ENCODE data around the gene C1QBP.
A peak's percentile ranks its signal among the peaks of the same experiment; 100 is the strongest.
"Not testable (repeated sequence)": the region's sequence is repeated elsewhere in the genome, so short reads cannot be mapped to it uniquely, and the experiment has no call there.

C1QBP gene

DNA sequence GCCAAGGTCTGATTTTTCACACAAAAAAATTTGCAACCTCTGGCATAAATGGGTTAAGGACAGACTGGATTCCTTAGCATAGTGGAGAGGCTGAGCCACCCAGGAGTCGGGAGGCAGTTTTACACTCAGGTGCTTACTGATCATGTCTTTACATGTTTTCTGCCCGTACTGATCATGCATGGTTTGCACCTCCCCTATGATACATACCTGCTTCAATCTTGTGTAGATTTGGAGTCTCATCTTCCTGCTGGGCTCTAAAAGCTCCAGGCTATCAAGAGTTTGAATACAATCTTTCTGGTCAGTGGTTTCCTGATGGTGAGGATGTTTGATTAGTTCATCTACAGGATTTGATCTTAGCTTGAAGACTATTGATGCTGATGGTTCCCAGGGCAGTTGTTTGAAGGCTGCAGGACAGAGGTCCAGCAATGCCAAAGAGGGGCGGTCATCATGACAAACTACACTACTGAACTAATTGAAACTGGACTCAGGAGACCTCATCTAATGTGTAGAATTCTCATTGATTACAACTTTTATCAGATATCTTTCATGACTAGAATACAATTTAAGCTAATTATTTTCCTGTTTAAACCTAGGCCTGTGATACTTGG lies 6.9 kb downstream of the C1QBP start:
- DNase-seq = no peak

GRCh38 chr17:5431234-5431633 lies 7.7 kb downstream of the C1QBP start:
- DNase-seq = not testable (repeated sequence)

DNA sequence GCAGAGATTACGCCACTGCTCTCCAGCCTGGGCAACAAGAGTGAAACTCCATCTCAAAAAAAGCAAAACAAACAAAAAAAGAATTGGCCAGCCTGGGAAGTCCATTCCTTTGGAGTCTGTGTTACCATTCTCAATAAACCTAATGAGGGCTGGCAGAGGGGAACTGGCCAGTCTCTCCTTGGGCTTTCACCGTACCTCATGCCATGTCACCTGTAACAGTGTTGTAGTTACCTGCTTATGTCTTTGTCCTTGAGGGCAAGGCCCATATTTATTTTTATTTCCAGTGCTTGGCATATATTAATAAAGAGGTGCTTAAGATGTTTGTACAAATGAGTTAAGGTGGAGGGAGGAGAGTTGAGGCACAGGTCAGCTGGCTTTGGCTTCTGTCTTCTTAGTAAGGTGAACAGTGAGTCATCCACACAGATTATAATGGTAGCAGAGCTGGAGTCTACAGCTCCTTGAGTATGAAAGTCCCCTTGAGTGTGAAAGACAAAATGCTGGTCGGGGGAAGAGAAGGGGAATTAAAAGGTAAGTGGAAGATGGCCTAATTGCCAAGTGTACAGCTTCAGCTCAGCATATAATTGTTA lies 8.4 kb downstream of the C1QBP start:
- no peak for DNase-seq

- no peak for DNase-seq
These were observed 9.6 kb downstream of the C1QBP start for GRCh38 chr17:5429191-5429887.

GRCh38 chr17:5425826-5426225 lies 13.1 kb downstream of the C1QBP start:
- no peak for DNase-seq

- no peak for DNase-seq
These were observed 14.0 kb downstream of the C1QBP start for GRCh38 chr17:5424909-5425308.

- no peak for DNase-seq
These were observed 16.4 kb downstream of the C1QBP start for GRCh38 chr17:5422505-5422904.

DNA sequence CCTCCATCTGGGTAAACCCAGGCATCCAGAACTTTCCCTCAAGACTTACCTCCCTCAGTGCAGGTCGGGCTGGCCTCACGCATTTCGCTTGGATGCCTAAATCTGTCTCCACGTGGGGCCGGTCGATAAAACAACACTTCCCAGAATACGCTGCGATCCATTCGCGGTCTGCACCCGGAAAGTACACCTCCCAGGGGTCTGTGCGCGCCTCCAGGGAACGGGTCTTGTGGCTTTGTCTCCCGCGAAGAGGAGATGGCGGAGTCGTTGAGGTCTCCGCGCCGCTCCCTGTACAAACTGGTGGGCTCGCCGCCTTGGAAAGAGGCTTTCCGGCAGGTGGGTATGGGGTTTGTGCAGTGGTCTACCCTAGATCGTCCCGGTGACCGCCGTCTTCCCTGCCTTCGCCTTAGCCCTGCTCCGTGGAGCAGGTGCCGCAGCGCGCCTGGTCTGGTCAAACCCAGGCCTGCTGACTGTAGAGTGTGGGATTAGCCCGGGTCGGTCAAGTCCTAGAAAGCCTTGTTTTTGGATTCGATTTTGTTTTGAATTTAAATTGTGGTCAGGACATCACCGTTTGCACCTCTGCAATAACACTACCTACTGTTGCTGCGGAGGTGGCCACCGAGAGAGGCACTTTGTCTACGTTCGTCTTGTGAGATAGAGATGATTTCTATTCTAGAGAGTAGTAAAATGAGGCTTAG lies 18.8 kb downstream of the C1QBP start, which contains the start of gene RPAIN:
Gene RPAIN (plus strand): TSS at position 224 of the 695 bp plus-strand sequence. CDS start 29 bp downstream, at position 253.
- peak; percentile 85 to 86 for DNase-seq

- DNase-seq = peak; percentile 95 to 97
These were observed 19.5 kb downstream of the C1QBP start, which contains the start of gene NUP88 for GRCh38 chr17:5419356-5419958. Gene NUP88, minus strand, starts transcription at chr17:5419662. Its CDS starts 12 bp downstream, at chr17:5419650.

DNA sequence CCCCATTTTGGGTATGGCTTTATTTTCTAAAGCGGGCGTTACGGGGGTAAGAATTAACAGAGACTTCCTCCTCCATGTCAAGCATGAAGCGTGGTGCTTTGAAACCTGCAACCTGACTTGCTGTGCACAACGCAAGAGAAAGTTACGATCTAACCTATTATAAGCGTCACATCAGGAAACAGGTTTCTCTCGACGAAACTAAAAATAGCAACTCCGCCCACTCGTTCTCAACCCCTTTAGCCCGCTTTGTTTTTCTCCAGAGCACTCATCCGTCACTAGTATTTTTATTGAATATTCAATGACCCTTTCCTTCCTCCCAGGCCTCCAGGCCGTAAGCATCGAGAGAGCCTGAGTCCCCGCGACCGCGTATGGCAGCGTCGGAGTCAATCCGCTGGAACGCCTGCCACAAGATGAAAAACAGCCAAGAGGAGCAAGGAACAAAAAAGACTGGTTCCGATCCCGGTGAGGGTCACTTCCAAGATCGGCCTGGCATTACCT lies 20.0 kb downstream of the C1QBP start:
- DNase-seq = peak; percentile 82 to 83

DNA sequence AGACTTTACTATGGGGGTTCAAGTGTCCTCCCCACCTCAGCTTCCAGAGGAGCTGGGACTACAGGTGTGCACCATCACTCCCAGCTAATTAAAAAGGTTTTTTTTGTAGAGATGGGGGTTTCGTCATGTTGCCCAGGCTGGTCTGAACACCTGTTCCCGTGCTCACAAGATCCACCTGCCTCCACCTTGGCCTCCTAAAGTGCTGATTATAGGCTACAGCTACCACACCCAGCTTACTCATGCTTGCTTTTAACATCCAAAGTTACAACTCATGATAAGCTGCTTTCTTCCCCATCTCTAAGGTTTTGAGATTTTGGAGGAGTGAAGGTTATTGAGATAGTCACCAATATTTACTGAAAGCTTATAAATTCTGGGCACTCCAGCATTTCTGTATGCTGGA lies 22.1 kb downstream of the C1QBP start:
- DNase-seq = no peak

DNA sequence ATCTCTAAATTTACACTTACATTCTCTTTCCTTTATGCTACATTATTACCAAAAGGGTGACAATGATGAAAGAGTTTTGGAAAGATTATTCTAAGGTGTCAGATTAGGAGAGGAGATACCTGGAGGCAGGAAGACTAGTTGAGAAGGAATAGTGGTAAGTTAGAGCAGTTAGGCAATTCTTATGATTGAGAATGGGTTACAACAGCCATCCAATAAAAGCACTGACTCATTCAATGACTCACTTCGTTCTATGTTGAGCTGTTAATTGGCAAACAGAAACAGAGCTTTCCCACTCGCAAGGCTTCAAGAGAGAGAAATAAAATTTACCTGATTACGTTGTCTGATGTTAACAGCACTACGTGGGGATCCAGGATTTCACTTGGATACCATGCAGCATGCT lies 25.3 kb downstream of the C1QBP start:
- DNase-seq = no peak

DNA sequence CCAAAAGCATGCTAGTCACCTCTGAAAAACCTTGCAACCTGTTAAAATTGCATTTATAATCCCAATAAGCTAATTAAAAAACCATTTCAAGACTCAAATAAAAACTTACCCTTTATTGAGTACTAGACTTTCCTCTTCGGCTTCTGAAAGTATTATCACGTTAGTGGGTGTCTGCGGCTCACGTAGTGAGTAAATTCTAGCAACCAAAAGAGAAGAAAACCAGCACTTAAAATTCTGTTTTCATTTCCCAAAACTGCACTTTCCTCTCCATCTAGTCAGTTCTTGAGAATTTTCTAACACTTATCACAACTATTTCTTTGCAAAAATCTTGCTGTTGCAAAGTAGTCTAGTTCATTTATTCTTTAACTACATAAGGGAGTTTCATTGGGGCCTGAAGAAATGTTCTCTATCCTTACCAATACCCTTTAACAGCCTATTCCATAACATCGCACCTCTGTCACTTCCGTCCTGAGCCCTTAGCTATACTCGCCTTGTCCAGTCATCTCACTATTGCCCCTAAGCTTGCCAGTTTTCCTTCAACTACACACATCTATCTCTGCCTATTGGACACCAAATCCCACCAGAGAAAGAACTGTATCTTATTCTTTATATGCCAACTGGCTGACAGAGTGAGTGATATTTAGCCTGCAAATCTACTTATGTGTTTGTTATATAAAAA lies 28.2 kb downstream of the C1QBP start:
- no peak for DNase-seq

DNA sequence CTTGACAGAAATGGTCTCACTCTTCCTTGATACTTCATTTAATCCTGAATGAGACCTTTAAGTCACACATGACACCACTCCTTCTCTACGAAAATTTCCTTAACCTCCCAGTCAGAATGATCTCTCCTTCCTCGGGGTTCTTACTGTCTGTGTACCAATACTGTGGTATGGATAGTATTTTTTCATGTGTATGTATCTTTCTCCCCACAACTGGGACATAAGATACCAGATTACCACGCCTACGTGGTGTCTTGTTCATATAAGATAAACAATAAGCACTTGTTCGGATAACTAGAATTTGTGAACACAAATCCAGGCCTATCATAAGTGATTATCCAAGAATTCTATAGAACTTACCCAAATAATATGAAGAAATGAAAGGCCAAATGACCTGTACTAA lies 30.8 kb downstream of the C1QBP start:
- DNase-seq = no peak

DNA sequence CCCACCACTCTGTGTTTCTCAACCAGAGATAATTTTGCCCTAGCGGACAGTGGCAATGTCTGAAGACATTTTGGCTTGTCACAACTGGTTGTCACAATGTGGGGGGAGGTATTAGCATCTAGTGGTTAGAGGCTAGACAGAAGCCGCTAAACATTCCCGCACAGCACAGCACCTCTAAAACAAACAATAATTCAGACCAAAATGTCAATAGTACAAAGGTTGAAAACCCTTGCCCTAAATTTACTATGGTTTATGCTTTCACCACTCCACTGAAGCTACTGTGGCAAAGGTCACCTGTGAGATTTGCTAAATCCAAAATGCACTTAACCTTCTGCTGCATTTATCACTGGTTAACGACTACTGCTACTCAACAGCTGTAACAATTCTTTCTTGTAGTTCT lies 33.6 kb downstream of the C1QBP start:
- no peak for DNase-seq

- DNase-seq = no peak
These were observed 39.2 kb downstream of the C1QBP start for GRCh38 chr17:5399767-5400166.

- DNase-seq = no peak
These were observed 42.3 kb downstream of the C1QBP start for GRCh38 chr17:5396612-5397011.

- no peak for DNase-seq
These were observed 47.3 kb downstream of the C1QBP start for GRCh38 chr17:5391678-5392077.
